ENCODE measurements around the gene PDE5A. TPM values are rescaled to one million over a fixed set of nuclear protein-coding genes. Genes with fewer than 3 reads are reported as not detected.
A peak's percentile ranks its signal among the peaks of the same experiment; 100 is the strongest.

Gene PDE5A
- total and polyA plus RNA-seq, 2 experiments from 2014 or later = 2.3 to 19.3 TPM

- Histone ChIP-seq H3K4me1 (ENCODE audit: low read depth) (peaks cover 5% of the 10 kb centered on the region), H3K36me3 (no peaks in the 10 kb centered on the region), H3K27ac (no peak overlapping the region), H3K9me3 (ENCODE audit: low read depth) (no peaks in the 10 kb centered on the region), H3K4me3 (peak overlapping the region; percentile 89), H3K27me3 (peaks cover 30% of the 10 kb centered on the region)
- TF ChIP-seq CTCF (IDR thresholded peaks at IDR 0.05; ENCODE audit: low read depth, low read length) = no peak
- no peak for DNase-seq (ENCODE audit: low read depth in 1 of 2, low spot score in 1 of 2)
Observed at GRCh38 chr4:119629142-119629471, 503 bp upstream of the PDE5A start.

- TF ChIP-seq CTCF (IDR thresholded peaks at IDR 0.05; ENCODE audit: low read depth, low read length) = peak; percentile 31
- peak; percentile 44 to 73 for DNase-seq (ENCODE audit: low read depth in 1 of 2, low spot score in 1 of 2)
- H3K27me3 ChIP-seq = peaks cover 30% of the 10 kb centered on the region
- no peak overlapping the region for H3K27ac ChIP-seq
- H3K4me1 ChIP-seq (ENCODE audit: low read depth) = peaks cover 5% of the 10 kb centered on the region
- peak overlapping the region; percentile 89 for H3K4me3 ChIP-seq
- no peaks in the 10 kb centered on the region for H3K36me3 ChIP-seq
- H3K9me3 ChIP-seq (ENCODE audit: low read depth) = no peaks in the 10 kb centered on the region
Observed at GRCh38 chr4:119627267-119628255, 1.0 kb downstream of the PDE5A start.

- no peaks in the 10 kb centered on the region for H3K36me3 ChIP-seq
- no peak for DNase-seq (ENCODE audit: low read depth in 1 of 2, low spot score in 1 of 2)
- no peak overlapping the region for H3K27ac ChIP-seq
- H3K9me3 ChIP-seq (ENCODE audit: low read depth) = no peaks in the 10 kb centered on the region
- peak overlapping the region; percentile 89 for H3K4me3 ChIP-seq
- peaks cover 30% of the 10 kb centered on the region for H3K27me3 ChIP-seq
- peaks cover 5% of the 10 kb centered on the region for H3K4me1 ChIP-seq (ENCODE audit: low read depth)
- TF ChIP-seq CTCF (IDR thresholded peaks at IDR 0.05; ENCODE audit: low read depth, low read length) = no peak
Observed at GRCh38 chr4:119626943-119627266, 1.7 kb downstream of the PDE5A start.

DNA sequence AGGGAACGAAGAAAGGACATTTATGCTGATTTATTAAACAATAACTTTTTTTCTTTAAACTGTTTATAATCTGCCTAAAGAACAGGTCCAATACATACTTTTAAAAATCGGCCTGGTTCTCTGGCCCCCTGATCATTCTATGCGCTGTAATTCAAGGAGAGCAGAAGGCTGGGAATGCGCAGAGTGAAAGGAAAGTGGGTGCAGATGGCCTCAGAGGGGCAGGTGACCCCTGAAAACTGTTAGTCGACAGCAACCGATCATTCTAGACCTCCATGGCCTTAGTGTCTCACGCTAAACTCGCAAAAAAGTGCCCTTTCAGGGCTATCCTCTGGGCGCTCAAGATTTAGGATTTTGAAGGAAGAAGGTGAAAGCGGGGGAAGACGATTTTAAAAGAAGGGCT is 2.2 kb downstream of the PDE5A start:
- Histone ChIP-seq H3K4me1 (ENCODE audit: low read depth) (peaks cover 5% of the 10 kb centered on the region), H3K36me3 (no peaks in the 10 kb centered on the region), H3K27me3 (peaks cover 30% of the 10 kb centered on the region), H3K4me3 (no peak overlapping the region), H3K27ac (no peak overlapping the region), H3K9me3 (ENCODE audit: low read depth) (no peaks in the 10 kb centered on the region)
- no peak for DNase-seq (ENCODE audit: low read depth in 1 of 2, low spot score in 1 of 2)
- TF ChIP-seq CTCF (IDR thresholded peaks at IDR 0.05; ENCODE audit: low read depth, low read length) = no peak

GRCh38 chr4:119625761-119626160 is 2.8 kb downstream of the PDE5A start:
- DNase-seq (ENCODE audit: low read depth in 1 of 2, low spot score in 1 of 2) = no peak
- peaks cover 5% of the 10 kb centered on the region for H3K4me1 ChIP-seq (ENCODE audit: low read depth)
- no peak for TF ChIP-seq CTCF (IDR thresholded peaks at IDR 0.05; ENCODE audit: low read depth, low read length)
- no peak overlapping the region for H3K27ac ChIP-seq
- no peaks in the 10 kb centered on the region for H3K9me3 ChIP-seq (ENCODE audit: low read depth)
- H3K27me3 ChIP-seq = peaks cover 30% of the 10 kb centered on the region
- no peak overlapping the region for H3K4me3 ChIP-seq
- H3K36me3 ChIP-seq = no peaks in the 10 kb centered on the region
